Measurements from ENCODE around the gene MCTP1. TPM values are rescaled to one million over a fixed set of nuclear protein-coding genes. Genes with fewer than 3 reads are reported as not detected.

MCTP1 gene
- total RNA-seq, 1 experiment from 2014 or later: 0.44 TPM

GRCh38 chr5:94672746-94673145 is 612.1 kb downstream of the MCTP1 start:
- TF ChIP-seq EZH2 (IDR thresholded peaks at IDR 0.05) (no peak), FOSL1 (IDR thresholded peaks at IDR 0.05; ENCODE audit: low read depth) (no peak), SIN3A (IDR thresholded peaks at IDR 0.05; ENCODE audit: low read depth) (no peak)
- H4K20me1 ChIP-seq (ENCODE audit: insufficient read depth): no peaks in the 10 kb centered on the region
- no peak overlapping the region for H3K27ac ChIP-seq (ENCODE audit: low read depth, low read length)
- H3K79me2 ChIP-seq (ENCODE audit: insufficient read depth, low read length): no peaks in the 10 kb centered on the region
- no peaks in the 10 kb centered on the region for H3K9me2 ChIP-seq (ENCODE audit: insufficient read depth)
- CTCF ChIA-PET: no interaction called here
- no peak for ATAC-seq
- no peak overlapping the region for H3K4me3 ChIP-seq (replicated peaks in 1 of 2; ENCODE audit: low read depth in 1 of 2, low read length in 2 of 2)
- DNase-seq (ENCODE audit: low read depth, low spot score): no peak
- H3K27me3 ChIP-seq (ENCODE audit: insufficient read depth, low read length): no peaks in the 10 kb centered on the region
- 0 out of 4 replicates have a peak, but pooled peaks cover 0 to 3% of the 10 kb centered on the region in 2 experiments for H3K36me3 ChIP-seq (ENCODE audit: control insufficient read depth in 1 of 2, insufficient read depth in 2 of 2, low read length in 2 of 2)
- RAD21 ChIA-PET (ENCODE audit: low non-redundant PET in 1 of 2, low total read pairs in 2 of 2, uncharacterized antibody in 2 of 2, unreplicated experiment in 2 of 2): no interaction called here
- no peak overlapping the region for H2AFZ ChIP-seq (ENCODE audit: low read depth, low read length, poor library complexity, severe bottlenecking)
- intact Hi-C loops (cut with micrococcal nuclease): no loop called here
- H3K4me1 ChIP-seq (ENCODE audit: control insufficient read depth in 1 of 2, insufficient read depth in 2 of 2, low read length in 2 of 2): no peaks in the 10 kb centered on the region
- no peak overlapping the region for H3K9ac ChIP-seq (ENCODE audit: low read length)
- POLR2A ChIA-PET: no interaction called here
- no peak overlapping the region for H3K4me2 ChIP-seq (ENCODE audit: low read length)
- no peaks in the 10 kb centered on the region for H3K9me3 ChIP-seq (ENCODE audit: control insufficient read depth in 1 of 2, insufficient read depth in 1 of 2, low read depth in 1 of 2, low read length in 2 of 2)
- no TSS peak for BruUV-seq (replicated peaks)

DNA sequence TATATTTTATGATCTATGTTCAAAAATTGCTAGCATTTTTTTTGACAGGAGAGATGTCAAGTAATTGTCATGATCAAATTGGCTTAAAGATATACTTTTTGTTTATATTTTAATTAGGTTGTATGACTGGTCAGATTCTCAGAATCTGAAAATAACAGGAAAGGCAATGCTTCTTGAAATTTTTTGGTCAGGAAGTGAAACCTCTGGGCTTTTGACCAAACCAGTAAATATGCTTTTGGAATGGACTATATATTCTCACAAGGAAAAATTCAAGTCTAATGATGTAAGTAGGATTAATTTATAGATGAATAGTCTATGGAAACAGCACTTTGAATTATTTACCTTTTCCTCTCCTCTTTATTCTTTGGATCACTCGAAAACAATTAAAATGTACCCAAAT is 614.2 kb downstream of the MCTP1 start:
- Histone ChIP-seq H2AFZ (ENCODE audit: low read depth, low read length, poor library complexity, severe bottlenecking) (no peak overlapping the region), H3K4me1 (ENCODE audit: control insufficient read depth in 1 of 2, insufficient read depth in 2 of 2, low read length in 2 of 2) (no peaks in the 10 kb centered on the region), H3K9ac (ENCODE audit: low read length) (no peak overlapping the region), H3K36me3 (ENCODE audit: control insufficient read depth in 1 of 2, insufficient read depth in 2 of 2, low read length in 2 of 2) (0 out of 4 replicates have a peak, but pooled peaks cover 3 to 6% of the 10 kb centered on the region in 2 experiments), H3K9me2 (ENCODE audit: insufficient read depth) (no peaks in the 10 kb centered on the region), H3K4me2 (ENCODE audit: low read length) (no peak overlapping the region), H3K27me3 (ENCODE audit: insufficient read depth, low read length) (no peaks in the 10 kb centered on the region), H3K9me3 (ENCODE audit: control insufficient read depth in 1 of 2, insufficient read depth in 1 of 2, low read depth in 1 of 2, low read length in 2 of 2) (no peaks in the 10 kb centered on the region), H3K4me3 (replicated peaks in 1 of 2; ENCODE audit: low read depth in 1 of 2, low read length in 2 of 2) (no peak overlapping the region), H3K79me2 (ENCODE audit: insufficient read depth, low read length) (no peaks in the 10 kb centered on the region), H4K20me1 (ENCODE audit: insufficient read depth) (no peaks in the 10 kb centered on the region), H3K27ac (ENCODE audit: low read depth, low read length) (no peak overlapping the region)
- ChIA-PET POLR2A (no interaction called here), CTCF (no interaction called here), RAD21 (ENCODE audit: low non-redundant PET in 1 of 2, low total read pairs in 2 of 2, uncharacterized antibody in 2 of 2, unreplicated experiment in 2 of 2) (no interaction called here)
- BruUV-seq (replicated peaks): no TSS peak
- no peak for DNase-seq (ENCODE audit: low read depth, low spot score)
- intact Hi-C loops (cut with micrococcal nuclease): no loop called here
- no peak for ATAC-seq
- no peak for TF ChIP-seq ZFX (IDR thresholded peaks at IDR 0.05)
- TF ChIP-seq POLR2A (IDR thresholded peaks at IDR 0.05; ENCODE audit: borderline replicate concordance, extremely low read depth, insufficient read depth, insufficient read length): no peak
- no peak for TF ChIP-seq ZNF274 (IDR thresholded peaks at IDR 0.05; ENCODE audit: low read depth, low read length)
- TF ChIP-seq EGR1 (IDR thresholded peaks at IDR 0.05; ENCODE audit: low read depth): no peak
- no peak for TF ChIP-seq EZH2 (IDR thresholded peaks at IDR 0.05)
- no peak for TF ChIP-seq SP1 (IDR thresholded peaks at IDR 0.05; ENCODE audit: low read depth)
- TF ChIP-seq SRF (IDR thresholded peaks at IDR 0.05; ENCODE audit: low read depth): no peak
- no peak for TF ChIP-seq EZH2phosphoT487 (IDR thresholded peaks at IDR 0.05; ENCODE audit: borderline replicate concordance)
- TF ChIP-seq SIN3A (IDR thresholded peaks at IDR 0.05; ENCODE audit: low read depth): no peak
- TF ChIP-seq, protein P1, sequence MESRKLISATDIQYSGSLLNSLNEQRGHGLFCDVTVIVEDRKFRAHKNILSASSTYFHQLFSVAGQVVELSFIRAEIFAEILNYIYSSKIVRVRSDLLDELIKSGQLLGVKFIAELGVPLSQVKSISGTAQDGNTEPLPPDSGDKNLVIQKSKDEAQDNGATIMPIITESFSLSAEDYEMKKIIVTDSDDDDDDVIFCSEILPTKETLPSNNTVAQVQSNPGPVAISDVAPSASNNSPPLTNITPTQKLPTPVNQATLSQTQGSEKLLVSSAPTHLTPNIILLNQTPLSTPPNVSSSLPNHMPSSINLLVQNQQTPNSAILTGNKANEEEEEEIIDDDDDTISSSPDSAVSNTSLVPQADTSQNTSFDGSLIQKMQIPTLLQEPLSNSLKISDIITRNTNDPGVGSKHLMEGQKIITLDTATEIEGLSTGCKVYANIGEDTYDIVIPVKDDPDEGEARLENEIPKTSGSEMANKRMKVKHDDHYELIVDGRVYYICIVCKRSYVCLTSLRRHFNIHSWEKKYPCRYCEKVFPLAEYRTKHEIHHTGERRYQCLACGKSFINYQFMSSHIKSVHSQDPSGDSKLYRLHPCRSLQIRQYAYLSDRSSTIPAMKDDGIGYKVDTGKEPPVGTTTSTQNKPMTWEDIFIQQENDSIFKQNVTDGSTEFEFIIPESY (IDR thresholded peaks at IDR 0.05; ENCODE audit: extremely low read depth, insufficient replicate concordance, low read length): no peak
- TF ChIP-seq CBX3 (IDR thresholded peaks at IDR 0.05; ENCODE audit: low read depth): no peak
- no peak for TF ChIP-seq FOSL1 (IDR thresholded peaks at IDR 0.05; ENCODE audit: low read depth)
- TF ChIP-seq YY1 (IDR thresholded peaks at IDR 0.05; ENCODE audit: extremely low read depth, insufficient replicate concordance, low read depth, low read length): no peak
- TF ChIP-seq JUND (IDR thresholded peaks at IDR 0.05): no peak
- TF ChIP-seq MAX (IDR thresholded peaks at IDR 0.05): no peak
- TF ChIP-seq POLR2AphosphoS5 (IDR thresholded peaks at IDR 0.05; ENCODE audit: low read depth, low read length): no peak
- TF ChIP-seq, protein P2, sequence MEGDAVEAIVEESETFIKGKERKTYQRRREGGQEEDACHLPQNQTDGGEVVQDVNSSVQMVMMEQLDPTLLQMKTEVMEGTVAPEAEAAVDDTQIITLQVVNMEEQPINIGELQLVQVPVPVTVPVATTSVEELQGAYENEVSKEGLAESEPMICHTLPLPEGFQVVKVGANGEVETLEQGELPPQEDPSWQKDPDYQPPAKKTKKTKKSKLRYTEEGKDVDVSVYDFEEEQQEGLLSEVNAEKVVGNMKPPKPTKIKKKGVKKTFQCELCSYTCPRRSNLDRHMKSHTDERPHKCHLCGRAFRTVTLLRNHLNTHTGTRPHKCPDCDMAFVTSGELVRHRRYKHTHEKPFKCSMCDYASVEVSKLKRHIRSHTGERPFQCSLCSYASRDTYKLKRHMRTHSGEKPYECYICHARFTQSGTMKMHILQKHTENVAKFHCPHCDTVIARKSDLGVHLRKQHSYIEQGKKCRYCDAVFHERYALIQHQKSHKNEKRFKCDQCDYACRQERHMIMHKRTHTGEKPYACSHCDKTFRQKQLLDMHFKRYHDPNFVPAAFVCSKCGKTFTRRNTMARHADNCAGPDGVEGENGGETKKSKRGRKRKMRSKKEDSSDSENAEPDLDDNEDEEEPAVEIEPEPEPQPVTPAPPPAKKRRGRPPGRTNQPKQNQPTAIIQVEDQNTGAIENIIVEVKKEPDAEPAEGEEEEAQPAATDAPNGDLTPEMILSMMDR (IDR thresholded peaks at IDR 0.05 in 2 of 3, conservative IDR thresholded peaks at IDR 0.05 in 1 of 3; ENCODE audit: borderline replicate concordance in 1 of 3, insufficient read depth in 1 of 3, low read depth in 2 of 3, low read length in 2 of 3): no peak
- no peak for TF ChIP-seq ELF1 (IDR thresholded peaks at IDR 0.05; ENCODE audit: borderline replicate concordance, low read depth)
- TF ChIP-seq CEBPB (IDR thresholded peaks at IDR 0.05; ENCODE audit: low read depth): no peak

All from HCT116 (cell line).